Progenitor cell of endocrine pancreas (in vitro differentiated cells): ENCODE data around the gene MTCH1. TPM values are rescaled to one million over a fixed set of nuclear protein-coding genes. Genes with fewer than 3 reads are reported as not detected.

ENCODE experiments used
- DNase-seq: peaks from one replicate; pipeline ENCODE4 v3.0.0; 2021; ENCODE audit warnings: low spot score; ENCODE audit not compliant: unreplicated experiment
- H3K27ac Mint-ChIP-seq: 2 replicates; pipeline ENCODE4 v1.8.0; 2021; ENCODE audit warnings: mild to moderate bottlenecking, moderate library complexity, mixed read lengths
- H3K27me3 Mint-ChIP-seq: 2 replicates; pipeline ENCODE4 v1.8.0; 2021; ENCODE audit warnings: mixed read lengths
- H3K36me3 Mint-ChIP-seq: 2 replicates; pipeline ENCODE4 v1.8.0; 2022; ENCODE audit warnings: mixed read lengths; ENCODE audit not compliant: insufficient read depth
- H3K4me1 Mint-ChIP-seq: 2 replicates; pipeline ENCODE4 v1.8.0; 2021; ENCODE audit warnings: low read depth, mixed read lengths
- H3K4me3 Mint-ChIP-seq: 2 replicates; pipeline ENCODE4 v1.8.0; 2021; ENCODE audit warnings: low read depth, mild to moderate bottlenecking, moderate library complexity, mixed read lengths
- H3K9me3 Mint-ChIP-seq: 2 replicates; pipeline ENCODE4 v1.8.0; 2021; ENCODE audit warnings: low read depth, mixed read lengths
- total RNA-seq: library from RNA; stranded (reverse); gene quantifications from 2 replicates; pipeline ENCODE4 v1.2.1, GENCODE V29; 2021
- TF ChIP-seq, protein P1 (sequence below): fragments of 200-600 bp; sonication (generic); IDR thresholded peaks from one replicate; pipeline ENCODE4 v1.5.0; 2021; ENCODE audit warnings: antibody characterized with exemption, mild to moderate bottlenecking; ENCODE audit not compliant: unreplicated experiment

Gene MTCH1
- total RNA-seq, 1 donor from 2014 or later: 145 TPM

DNA sequence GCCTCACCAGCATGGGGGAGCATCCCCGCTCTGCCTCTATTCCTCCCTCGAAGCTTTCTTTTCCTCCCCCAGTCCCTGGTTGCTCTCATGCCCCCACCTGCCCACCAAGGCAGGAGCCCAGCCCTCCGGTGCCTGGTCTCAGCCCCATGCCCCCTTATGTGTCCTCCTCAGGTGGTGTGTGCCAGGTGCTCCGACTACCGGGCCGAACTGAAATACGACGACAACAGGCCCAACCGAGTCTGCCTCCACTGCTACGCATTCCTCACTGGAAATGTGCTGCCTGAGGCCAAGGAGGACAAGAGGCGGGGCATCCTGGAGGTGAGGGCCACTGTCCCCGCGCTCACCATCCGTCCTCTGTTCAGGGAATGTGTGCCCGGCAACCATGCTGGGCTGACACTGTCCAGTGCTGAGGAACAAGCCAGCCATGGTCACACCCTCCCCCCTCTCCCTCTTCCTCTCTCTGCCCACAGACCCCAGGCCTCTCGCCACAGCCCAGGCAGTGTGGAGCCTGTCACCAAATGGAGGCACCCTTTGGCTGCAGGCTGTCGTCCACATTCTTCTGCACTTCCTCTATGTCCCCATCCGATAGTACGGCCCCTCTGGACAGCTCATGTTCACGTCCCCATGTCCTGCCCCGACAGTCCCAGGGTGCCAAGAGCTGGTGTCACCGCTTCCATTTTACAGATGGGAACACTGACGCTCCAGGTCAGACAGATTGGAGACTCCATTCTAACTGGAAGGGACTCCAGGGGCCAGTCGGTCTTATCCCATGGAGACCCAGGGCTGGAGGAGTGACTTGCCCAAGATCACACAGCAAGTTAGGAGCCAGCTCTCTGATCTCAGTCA, 39.8 kb upstream of the MTCH1 start:
- Mint-ChIP-seq H3K9me3 (peaks cover 3% of the 10 kb centered on the region), H3K27me3 (peaks cover 10% of the 10 kb centered on the region), H3K4me3 (no peak overlapping the region), H3K4me1 (peaks cover 19% of the 10 kb centered on the region), H3K27ac (peak overlapping the region; percentile 51), H3K36me3 (no peaks in the 10 kb centered on the region)
- TF ChIP-seq, protein P1, sequence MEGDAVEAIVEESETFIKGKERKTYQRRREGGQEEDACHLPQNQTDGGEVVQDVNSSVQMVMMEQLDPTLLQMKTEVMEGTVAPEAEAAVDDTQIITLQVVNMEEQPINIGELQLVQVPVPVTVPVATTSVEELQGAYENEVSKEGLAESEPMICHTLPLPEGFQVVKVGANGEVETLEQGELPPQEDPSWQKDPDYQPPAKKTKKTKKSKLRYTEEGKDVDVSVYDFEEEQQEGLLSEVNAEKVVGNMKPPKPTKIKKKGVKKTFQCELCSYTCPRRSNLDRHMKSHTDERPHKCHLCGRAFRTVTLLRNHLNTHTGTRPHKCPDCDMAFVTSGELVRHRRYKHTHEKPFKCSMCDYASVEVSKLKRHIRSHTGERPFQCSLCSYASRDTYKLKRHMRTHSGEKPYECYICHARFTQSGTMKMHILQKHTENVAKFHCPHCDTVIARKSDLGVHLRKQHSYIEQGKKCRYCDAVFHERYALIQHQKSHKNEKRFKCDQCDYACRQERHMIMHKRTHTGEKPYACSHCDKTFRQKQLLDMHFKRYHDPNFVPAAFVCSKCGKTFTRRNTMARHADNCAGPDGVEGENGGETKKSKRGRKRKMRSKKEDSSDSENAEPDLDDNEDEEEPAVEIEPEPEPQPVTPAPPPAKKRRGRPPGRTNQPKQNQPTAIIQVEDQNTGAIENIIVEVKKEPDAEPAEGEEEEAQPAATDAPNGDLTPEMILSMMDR: no peak
- no peak for DNase-seq

DNA sequence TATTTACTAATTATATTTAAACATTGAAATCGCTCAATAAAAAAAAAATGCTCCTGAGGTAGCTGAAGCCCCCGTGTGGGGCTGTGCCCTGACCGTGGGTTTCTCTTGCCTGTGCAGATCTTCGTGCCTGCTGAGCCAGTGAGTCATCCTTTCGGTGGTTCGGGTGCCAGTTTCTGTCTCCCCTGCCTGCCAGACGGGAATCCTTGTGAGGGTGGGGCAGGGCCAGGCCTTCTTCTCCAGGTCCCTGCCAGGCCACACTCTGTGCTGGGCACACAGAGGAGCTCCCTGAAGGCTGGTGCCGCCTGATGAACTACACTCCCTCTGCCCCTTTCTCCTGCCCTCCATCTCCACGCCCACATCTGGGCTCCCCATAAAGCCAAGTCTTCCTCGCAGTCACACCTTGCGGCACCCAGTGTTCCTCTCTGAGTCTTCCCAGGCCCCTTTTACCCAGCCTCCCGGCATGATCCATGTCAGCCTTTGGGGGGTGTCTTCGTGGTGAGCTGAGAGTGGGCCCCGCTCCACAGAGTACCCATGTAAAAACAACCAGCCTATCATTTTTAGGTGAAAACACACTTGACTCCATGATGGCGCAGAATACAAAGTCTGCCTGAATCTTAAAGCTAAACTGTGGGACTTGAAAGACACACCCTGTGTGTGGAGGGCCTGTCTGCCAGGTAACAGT, 38.8 kb upstream of the MTCH1 start:
- DNase-seq: no peak
- no peak overlapping the region for H3K27ac Mint-ChIP-seq
- no peaks in the 10 kb centered on the region for H3K36me3 Mint-ChIP-seq
- H3K9me3 Mint-ChIP-seq: no peaks in the 10 kb centered on the region
- peaks cover 18% of the 10 kb centered on the region for H3K27me3 Mint-ChIP-seq
- H3K4me1 Mint-ChIP-seq: peaks cover 19% of the 10 kb centered on the region
- TF ChIP-seq, protein P1: no peak
- H3K4me3 Mint-ChIP-seq: no peak overlapping the region

DNA sequence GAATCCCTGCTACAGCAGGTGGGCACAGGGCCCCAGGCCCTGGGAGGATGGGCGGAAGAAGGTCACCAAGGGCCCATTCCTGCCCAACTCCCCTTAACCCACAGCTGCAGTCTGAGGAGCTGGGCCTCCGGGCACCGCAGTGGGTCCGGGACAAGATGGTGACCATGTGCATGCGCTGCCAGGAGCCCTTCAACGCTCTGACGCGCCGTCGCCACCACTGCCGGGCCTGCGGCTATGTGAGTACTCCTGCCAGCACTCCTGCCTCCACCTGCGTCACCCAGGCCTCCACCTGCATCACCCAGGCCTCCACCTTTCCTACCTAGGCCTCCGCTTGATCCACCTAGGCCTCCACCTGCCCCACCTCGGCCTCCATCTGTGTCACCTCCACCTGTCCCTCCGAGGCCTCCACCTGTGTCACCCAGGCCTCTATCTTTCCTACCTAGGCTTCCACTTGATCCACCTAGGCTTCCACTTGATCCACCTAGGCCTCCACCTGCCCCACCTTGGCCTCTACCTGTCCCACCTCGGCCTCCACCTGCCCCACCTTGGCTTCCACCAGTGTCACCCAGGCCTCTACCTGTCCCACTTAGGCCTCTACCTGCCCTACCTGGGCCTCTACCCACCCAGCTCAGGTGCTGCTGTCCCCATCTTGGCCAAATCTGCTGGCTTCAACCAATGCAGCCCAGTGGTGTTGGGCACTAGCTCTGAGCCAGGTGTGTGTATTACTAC, 36.3 kb upstream of the MTCH1 start:
- Mint-ChIP-seq H3K9me3 (no peaks in the 10 kb centered on the region), H3K27ac (peak overlapping the region; percentile 34), H3K4me3 (no peak overlapping the region), H3K36me3 (no peaks in the 10 kb centered on the region), H3K4me1 (peaks cover 21% of the 10 kb centered on the region), H3K27me3 (peaks cover 18% of the 10 kb centered on the region)
- TF ChIP-seq, protein P1: no peak
- DNase-seq: no peak

DNA sequence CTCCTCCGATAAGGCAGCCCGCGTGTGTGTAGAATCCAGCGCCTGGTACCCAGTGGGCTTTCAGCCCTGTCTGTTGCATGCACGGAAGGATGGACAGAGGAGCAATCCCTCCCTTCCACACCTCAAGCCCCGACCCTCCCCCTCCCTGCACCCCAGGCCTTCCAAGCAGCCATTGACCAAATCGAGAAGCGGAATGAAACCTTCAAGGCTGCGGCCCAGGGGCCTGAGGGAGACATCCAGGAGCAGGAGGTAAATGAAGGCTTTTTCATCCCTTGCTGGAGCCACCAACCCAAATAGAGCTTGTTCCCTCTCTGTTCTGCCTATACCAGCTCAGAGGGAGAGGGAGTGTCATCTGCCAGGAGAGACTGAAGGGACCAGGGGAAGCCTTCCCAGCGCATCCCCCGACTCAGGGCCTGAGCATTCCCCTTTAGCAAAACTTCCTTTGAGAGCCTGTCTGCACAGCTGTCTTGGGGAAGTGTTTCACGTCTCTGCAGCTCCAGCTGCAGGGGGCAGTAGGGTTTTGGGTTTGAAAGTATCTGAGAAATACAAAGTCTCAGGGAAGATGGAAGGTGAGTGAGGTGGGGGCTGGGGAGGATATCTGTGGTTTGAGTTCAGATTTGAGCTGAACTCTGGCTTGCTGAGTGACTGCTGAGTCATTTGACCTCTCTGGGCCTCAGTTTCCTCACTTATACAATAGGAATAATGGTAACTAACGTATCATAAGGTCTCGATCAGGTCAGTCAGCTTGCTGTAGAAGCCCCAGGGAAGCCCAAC, 35.5 kb upstream of the MTCH1 start:
- Mint-ChIP-seq H3K4me1 (peaks cover 21% of the 10 kb centered on the region), H3K9me3 (no peaks in the 10 kb centered on the region), H3K27ac (no peak overlapping the region), H3K27me3 (peaks cover 18% of the 10 kb centered on the region), H3K36me3 (no peaks in the 10 kb centered on the region), H3K4me3 (no peak overlapping the region)
- TF ChIP-seq, protein P1: peak; percentile 29
- no peak for DNase-seq
